SK-N-SH treated with all-trans-retinoic acid at 6 μM for 48 hours (cell line): ENCODE measurements around the gene SNX32.
"Not testable (repeated sequence)": the region's sequence is repeated elsewhere in the genome, so short reads cannot be mapped to it uniquely, and the experiment has no call there.

Experiments
- ATAC-seq: fragments of 200-7000 bp; cut with Tn5 transposase; 3 replicates; pipeline ENCODE4 v1.9.1; 2020; ENCODE audit warnings: mild to moderate bottlenecking, moderate library complexity
- ARNTL ChIP-seq: fragments of 450-650 bp; formaldehyde crosslinking; IDR thresholded peaks from 2 replicates; pipeline ENCODE4 v1.5.0; 2020; ENCODE audit warnings: low read depth, mild to moderate bottlenecking, moderate library complexity, borderline replicate concordance
- BACH2 ChIP-seq: fragments of 250-450 bp; sonication (Bioruptor Pico); IDR thresholded peaks from 2 replicates; pipeline ENCODE4 v1.9.0; 2021; ENCODE audit warnings: mild to moderate bottlenecking, borderline replicate concordance
- CREB5 ChIP-seq: fragments of 250-450 bp; sonication (Bioruptor Pico); IDR thresholded peaks from 2 replicates; pipeline ENCODE4 v1.5.1; 2020; ENCODE audit warnings: low read depth, mild to moderate bottlenecking, moderate library complexity
- CSDC2 ChIP-seq: fragments of 250-450 bp; sonication (Bioruptor Pico); IDR thresholded peaks from 2 replicates; pipeline ENCODE4 v1.5.0; 2020; ENCODE audit warnings: mild to moderate bottlenecking, moderate library complexity
- ESRRG ChIP-seq: fragments of 250-450 bp; sonication (Bioruptor Pico); IDR thresholded peaks from 2 replicates; pipeline ENCODE4 v1.6.1; 2021; ENCODE audit warnings: mild to moderate bottlenecking
- GLIS3 ChIP-seq: fragments of 250-450 bp; sonication (Bioruptor Pico); IDR thresholded peaks from 2 replicates; pipeline ENCODE4 v1.5.0; 2020; ENCODE audit warnings: mild to moderate bottlenecking, moderate library complexity
- ISL1 ChIP-seq: fragments of 250-450 bp; sonication (Bioruptor Pico); IDR thresholded peaks from 2 replicates; pipeline ENCODE4 v2.1.2; 2022; ENCODE audit warnings: mild to moderate bottlenecking, moderate library complexity
- OSR1 ChIP-seq: fragments of 250-450 bp; sonication (Bioruptor Pico); IDR thresholded peaks from 2 replicates; pipeline ENCODE4 v1.8.0; 2022; ENCODE audit warnings: moderate library complexity, mild to moderate bottlenecking, inconsistent platforms
- POU6F1 ChIP-seq: fragments of 250-450 bp; sonication (Bioruptor Pico); IDR thresholded peaks from 2 replicates; pipeline ENCODE4 v1.8.0; 2021; ENCODE audit warnings: low read depth, mild to moderate bottlenecking, moderate library complexity, borderline replicate concordance
- PPARA ChIP-seq: fragments of 250-450 bp; sonication (Bioruptor Pico); IDR thresholded peaks from 2 replicates; pipeline ENCODE4 v1.5.0; 2020; ENCODE audit warnings: mild to moderate bottlenecking, borderline replicate concordance
- RARB ChIP-seq: fragments of 250-450 bp; sonication (Bioruptor Pico); IDR thresholded peaks from 2 replicates; pipeline ENCODE4 v1.8.0; 2021; ENCODE audit warnings: mild to moderate bottlenecking, moderate library complexity
- SNAI2 ChIP-seq: fragments of 250-450 bp; sonication (Bioruptor Pico); IDR thresholded peaks from 2 replicates; pipeline ENCODE4 v1.5.0; 2020; ENCODE audit warnings: mild to moderate bottlenecking, moderate library complexity
- TCF4 ChIP-seq: fragments of 250-450 bp; sonication (Bioruptor Pico); IDR thresholded peaks from 2 replicates; pipeline ENCODE4 v1.8.0; 2021; ENCODE audit warnings: mild to moderate bottlenecking, moderate library complexity, borderline replicate concordance
- TOX ChIP-seq: fragments of 250-450 bp; sonication (Bioruptor Pico); IDR thresholded peaks from 2 replicates; pipeline ENCODE4 v1.8.0; 2021; ENCODE audit warnings: mild to moderate bottlenecking, moderate library complexity, borderline replicate concordance
- TSHZ2 ChIP-seq: fragments of 250-450 bp; sonication (Bioruptor Pico); IDR thresholded peaks from 2 replicates; pipeline ENCODE4 v1.5.0; 2020; ENCODE audit warnings: mild to moderate bottlenecking, moderate library complexity
- ZC3H10 ChIP-seq: fragments of 250-450 bp; sonication (Bioruptor Pico); IDR thresholded peaks from 2 replicates; pipeline ENCODE4 v1.5.1; 2021; ENCODE audit warnings: mild to moderate bottlenecking, moderate library complexity
- ZFP3 ChIP-seq: fragments of 250-450 bp; sonication (Bioruptor Pico); IDR thresholded peaks from 2 replicates; pipeline ENCODE4 v1.5.0; 2020; ENCODE audit warnings: mild to moderate bottlenecking, moderate library complexity
- ZFP30 ChIP-seq: fragments of 450-650 bp; formaldehyde crosslinking; IDR thresholded peaks from 2 replicates; pipeline ENCODE4 v1.5.0; 2022; ENCODE audit warnings: mild to moderate bottlenecking, moderate library complexity
- ZNF565 ChIP-seq: fragments of 450-650 bp; formaldehyde crosslinking; conservative IDR thresholded peaks from 2 replicates; pipeline ENCODE4 v1.5.0; 2020; ENCODE audit warnings: low read depth, mild to moderate bottlenecking, moderate library complexity
- ZNF70 ChIP-seq: fragments of 450-650 bp; formaldehyde crosslinking; IDR thresholded peaks from 2 replicates; pipeline ENCODE4 v1.5.0; 2020; ENCODE audit warnings: mild to moderate bottlenecking, moderate library complexity
- TF ChIP-seq, protein P1 (sequence below): fragments of 250-450 bp; sonication (Bioruptor Pico); IDR thresholded peaks from 2 replicates; pipeline ENCODE4 v1.8.0; 2020; ENCODE audit warnings: mild to moderate bottlenecking, moderate library complexity, borderline replicate concordance

SNX32 gene

DNA sequence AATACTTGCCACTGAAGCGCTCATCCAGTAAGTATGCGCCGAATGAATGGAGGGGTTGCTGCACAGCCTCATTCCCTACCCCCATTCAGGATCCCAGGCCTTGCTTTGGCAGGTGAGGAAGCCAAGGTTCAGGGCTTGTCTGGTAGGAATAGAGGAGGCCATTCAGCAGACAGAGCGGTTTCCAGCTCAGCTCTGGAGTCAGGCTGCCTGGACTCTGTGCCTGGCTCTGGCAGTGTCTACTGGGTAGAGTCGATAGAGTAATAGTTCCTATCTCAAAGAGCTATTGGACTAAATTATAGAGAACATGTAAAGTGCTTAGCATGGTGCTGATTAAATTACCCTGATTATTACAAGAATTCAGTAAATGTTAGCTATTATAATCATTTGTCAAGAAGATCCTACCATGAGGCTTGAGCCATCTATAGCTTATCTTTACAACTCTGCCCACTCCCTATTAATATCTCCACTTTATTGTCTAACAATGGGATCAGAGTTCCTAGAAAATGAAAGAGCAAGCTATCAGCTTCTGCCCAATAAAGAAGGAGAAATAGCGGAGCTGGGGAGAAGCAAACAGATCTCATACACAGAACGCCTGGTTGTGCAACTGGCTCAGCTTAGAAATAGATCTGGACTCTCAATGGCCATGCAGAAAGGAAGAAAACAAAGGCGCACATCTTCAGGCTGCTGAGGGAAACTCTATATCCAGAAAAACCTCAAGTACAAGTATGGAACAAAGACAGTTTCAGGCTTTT lies 6.6 kb upstream of the SNX32 start:
- ATAC-seq: no peak
- TF ChIP-seq CSDC2 (CRISPR knock-in tag) (no peak), ZC3H10 (CRISPR knock-in tag) (no peak), GLIS3 (CRISPR knock-in tag) (no peak), SNAI2 (CRISPR knock-in tag) (no peak), BACH2 (CRISPR knock-in tag) (no peak), RARB (CRISPR knock-in tag) (no peak), TOX (no peak), TSHZ2 (CRISPR knock-in tag) (no peak), TCF4 (no peak), ISL1 (CRISPR knock-in tag) (no peak)

GRCh38 chr11:65829459-65829858 lies 4.3 kb upstream of the SNX32 start:
- TF ChIP-seq GLIS3 (CRISPR knock-in tag) (no peak), ZNF70 (no peak), ESRRG (CRISPR knock-in tag) (no peak), TCF4 (no peak), TOX (no peak), ZC3H10 (CRISPR knock-in tag) (no peak), ZFP3 (CRISPR knock-in tag) (no peak), CREB5 (CRISPR knock-in tag) (no peak), OSR1 (no peak), CSDC2 (CRISPR knock-in tag) (no peak), BACH2 (CRISPR knock-in tag) (no peak), RARB (CRISPR knock-in tag) (no peak), PPARA (CRISPR knock-in tag) (no peak), POU6F1 (no peak), ZFP30 (CRISPR knock-in tag) (no peak), ZNF565 (no peak), SNAI2 (CRISPR knock-in tag) (no peak)
- no peak for ATAC-seq

DNA sequence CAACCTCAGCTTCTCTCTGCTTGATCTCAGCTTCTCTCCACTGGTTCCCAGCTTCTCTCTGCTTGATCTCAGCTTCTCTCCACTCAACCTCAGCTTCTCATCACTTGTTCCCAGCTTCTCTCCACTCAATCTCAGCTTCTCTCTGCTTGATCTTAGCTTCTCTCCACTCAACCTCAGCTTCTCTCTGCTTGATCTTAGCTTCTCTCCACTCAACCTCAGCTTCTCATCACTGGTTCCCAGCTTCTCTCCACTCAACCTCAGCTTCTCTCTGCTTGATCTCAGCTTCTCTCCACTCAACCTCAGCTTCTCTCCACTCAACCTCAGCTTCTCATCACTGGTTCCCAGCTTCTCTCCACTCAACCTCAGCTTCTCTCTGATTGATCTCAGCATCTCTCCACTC lies 1.5 kb upstream of the SNX32 start:
- not testable (repeated sequence) for ATAC-seq

DNA sequence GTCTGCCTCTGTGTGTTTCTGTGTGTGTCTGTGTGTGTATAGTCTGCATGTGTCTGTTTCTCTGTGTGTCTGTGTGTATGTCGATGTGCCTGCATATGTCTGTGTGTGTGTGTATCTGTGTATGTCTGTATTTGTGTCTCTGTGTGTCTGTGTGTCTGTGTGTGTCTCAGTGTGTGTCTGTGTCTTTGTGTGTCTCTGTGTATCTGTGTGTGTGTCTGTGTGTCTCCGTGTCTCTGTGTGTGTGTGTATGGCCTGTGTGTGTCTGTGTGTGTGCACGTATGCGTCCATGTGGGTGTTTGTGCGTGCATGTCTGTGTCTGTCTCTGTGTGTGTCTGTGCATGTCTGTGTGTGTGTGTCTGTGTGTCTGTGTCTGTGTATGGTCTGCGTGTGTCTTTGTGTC lies 439 bp downstream of the SNX32 start:
- TF ChIP-seq, protein P1, sequence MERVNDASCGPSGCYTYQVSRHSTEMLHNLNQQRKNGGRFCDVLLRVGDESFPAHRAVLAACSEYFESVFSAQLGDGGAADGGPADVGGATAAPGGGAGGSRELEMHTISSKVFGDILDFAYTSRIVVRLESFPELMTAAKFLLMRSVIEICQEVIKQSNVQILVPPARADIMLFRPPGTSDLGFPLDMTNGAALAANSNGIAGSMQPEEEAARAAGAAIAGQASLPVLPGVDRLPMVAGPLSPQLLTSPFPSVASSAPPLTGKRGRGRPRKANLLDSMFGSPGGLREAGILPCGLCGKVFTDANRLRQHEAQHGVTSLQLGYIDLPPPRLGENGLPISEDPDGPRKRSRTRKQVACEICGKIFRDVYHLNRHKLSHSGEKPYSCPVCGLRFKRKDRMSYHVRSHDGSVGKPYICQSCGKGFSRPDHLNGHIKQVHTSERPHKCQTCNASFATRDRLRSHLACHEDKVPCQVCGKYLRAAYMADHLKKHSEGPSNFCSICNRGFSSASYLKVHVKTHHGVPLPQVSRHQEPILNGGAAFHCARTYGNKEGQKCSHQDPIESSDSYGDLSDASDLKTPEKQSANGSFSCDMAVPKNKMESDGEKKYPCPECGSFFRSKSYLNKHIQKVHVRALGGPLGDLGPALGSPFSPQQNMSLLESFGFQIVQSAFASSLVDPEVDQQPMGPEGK (CRISPR knock-in tag): no peak
- TF ChIP-seq ESRRG (CRISPR knock-in tag) (no peak), RARB (CRISPR knock-in tag) (no peak), CSDC2 (CRISPR knock-in tag) (no peak), TOX (no peak), ZFP3 (CRISPR knock-in tag) (no peak), ARNTL (CRISPR knock-in tag) (no peak), GLIS3 (CRISPR knock-in tag) (no peak), BACH2 (CRISPR knock-in tag) (no peak), ZNF70 (no peak), OSR1 (no peak), TSHZ2 (CRISPR knock-in tag) (no peak), POU6F1 (no peak)
- ATAC-seq: no peak
